Left hindlimb (tissue), 1 donor: ENCODE results near the gene COL18A1.

Source experiments
- DNase-seq: peaks from one replicate; pipeline ENCODE4 v3.0.0-alpha.2; 2018

The COL18A1 gene

GRCh38 chr21:45537746-45538291 lies 132.9 kb downstream of the COL18A1 start:
- DNase-seq = peak; percentile 21

GRCh38 chr21:45538381-45539045 lies 133.5 kb downstream of the COL18A1 start:
- DNase-seq = peak; percentile 27

- peak; percentile 8 for DNase-seq
These were observed 134.3 kb downstream of the COL18A1 start for GRCh38 chr21:45539046-45539795.

GRCh38 chr21:45539796-45540600 lies 135.0 kb downstream of the COL18A1 start:
- peak; percentile 28 for DNase-seq

- peak; percentile 23 for DNase-seq
These were observed 135.6 kb downstream of the COL18A1 start for GRCh38 chr21:45540601-45540970.

- peak; percentile 78 for DNase-seq
These were observed 136.5 kb downstream of the COL18A1 start for GRCh38 chr21:45541221-45542039.

GRCh38 chr21:45542242-45542666 lies 137.3 kb downstream of the COL18A1 start, which contains the start of gene SLC19A1:
Gene SLC19A1, minus strand, starts transcription at chr21:45542440. Its CDS starts 4,481 bp downstream, at chr21:45537959.
- DNase-seq = peak; percentile 75

GRCh38 chr21:45542667-45543370 lies 137.9 kb downstream of the COL18A1 start:
- DNase-seq = peak; percentile 46

- peak; percentile 30 for DNase-seq
These were observed 138.4 kb downstream of the COL18A1 start for GRCh38 chr21:45543371-45543709.

GRCh38 chr21:45543710-45544448 lies 138.9 kb downstream of the COL18A1 start:
- DNase-seq = peak; percentile 32

- peak; percentile 23 for DNase-seq
These were observed 139.7 kb downstream of the COL18A1 start for GRCh38 chr21:45544449-45545235.

- DNase-seq = no peak
These were observed 140.2 kb downstream of the COL18A1 start for GRCh38 chr21:45545236-45545570.

- peak; percentile 22 for DNase-seq
These were observed 140.9 kb downstream of the COL18A1 start for GRCh38 chr21:45545691-45546531.

- peak; percentile 8 for DNase-seq
These were observed 141.9 kb downstream of the COL18A1 start for GRCh38 chr21:45546636-45547544.

- peak; percentile 10 for DNase-seq
These were observed 142.6 kb downstream of the COL18A1 start for GRCh38 chr21:45547545-45547900.

- DNase-seq = no peak
These were observed 143.9 kb downstream of the COL18A1 start for GRCh38 chr21:45548711-45549491.
